HepG2 (cell line): ENCODE results near the gene RTL5. TPM values are rescaled to one million over a fixed set of nuclear protein-coding genes. Genes with fewer than 3 reads are reported as not detected.

ENCODE experiments used
- ATAC-seq: fragments of 200-7000 bp; cut with Tn5 transposase; 3 replicates; pipeline ENCODE4 v1.9.1; 2020; ENCODE audit warnings: mild to moderate bottlenecking, moderate library complexity
- BruUV-seq: library from RNA; stranded (reverse); fragments of 400-500 nt; replicated peaks from 2 replicates; lab custom pipeline; 2021; lab: Mats Ljungman, UMichigan
- CTCF ChIA-PET: fragments of 300-600 bp; formaldehyde crosslinking; extraction: SDS; loops from one replicate; lab custom pipeline; 2021; ENCODE audit warnings: low total read pairs, inconsistent platforms, low intra/inter-chr PET ratio; lab: Yijun Ruan, JAX
- POLR2A ChIA-PET: fragments of 350-600 bp; sonication (Branson Sonifier 250); formaldehyde crosslinking; loops from one replicate; lab custom pipeline; 2020; ENCODE audit warnings: antibody characterized with exemption, inconsistent platforms; lab: Yijun Ruan, JAX
- DNase-seq: peaks from one replicate; pipeline ENCODE4 v3.0.0-alpha.2; 2015; ENCODE audit warnings: low spot score
- FAIRE-seq: peaks from 3 replicates; lab custom pipeline; 2011; peaks lifted over from hg19 to GRCh38; lab: Jason Lieb, UNC
- H2AFZ ChIP-seq: one replicate; pipeline ENCODE4 v1.6.1; 2011; ENCODE audit warnings: low read length, inconsistent platforms
- H3K27ac ChIP-seq: fragments of 300-600 bp; 3 replicates; pipeline ENCODE4 v1.8.0; 2011; ENCODE audit warnings: mixed run types, mild to moderate bottlenecking, mixed read lengths, low read length, inconsistent platforms; ENCODE audit not compliant: insufficient read depth; ENCODE audit errors: extremely low read length
- H3K27me3 ChIP-seq, 2 experiments: fragments of 200-600 bp in 1 of 2; 2 replicates in 1 of 2; 3 replicates in 1 of 2; pipeline versions ENCODE4 v1.6.0 to v1.8.0; 2011; ENCODE audit warnings: low read length in 2 of 2, mild to moderate bottlenecking in 2 of 2, moderate library complexity in 2 of 2, inconsistent platforms in 1 of 2; ENCODE audit not compliant: insufficient read depth in 2 of 2, control insufficient read depth in 1 of 2
- H3K36me3 ChIP-seq, 2 experiments: fragments of 200-600 bp in 1 of 2; replicated peaks in 1 of 2; 2 replicates in 1 of 2; 3 replicates in 1 of 2; pipeline versions ENCODE4 v1.5.1 to v1.8.0; 2011; ENCODE audit warnings: low read length in 2 of 2, inconsistent platforms in 1 of 2; ENCODE audit not compliant: insufficient read depth in 2 of 2, control insufficient read depth in 1 of 2
- H3K4me1 ChIP-seq: 2 replicates; pipeline ENCODE4 v1.5.1; 2012; ENCODE audit warnings: low read length, inconsistent platforms; ENCODE audit not compliant: insufficient read depth
- H3K4me2 ChIP-seq: 2 replicates; pipeline ENCODE4 v1.6.0; 2011; ENCODE audit warnings: low read depth, low read length, inconsistent platforms
- H3K4me3 ChIP-seq, 3 experiments: fragments of 200-600 bp in 1 of 3; sonication (generic), shearing (Covaris generic) in 1 of 3; replicated peaks in 1 of 3; 2 replicates each; pipeline ENCODE4 v1.5.1; 2011 to 2016; ENCODE audit warnings: low read length in 3 of 3, inconsistent platforms in 2 of 3, low read depth in 2 of 3, mild to moderate bottlenecking in 2 of 3, control low read depth in 1 of 3, mixed read lengths in 1 of 3; ENCODE audit not compliant: insufficient read depth in 1 of 3
- H3K79me2 ChIP-seq: one replicate; pipeline ENCODE4 v1.6.1; 2011; ENCODE audit warnings: low read length, inconsistent platforms; ENCODE audit not compliant: insufficient read depth
- H3K9ac ChIP-seq: 2 replicates; pipeline ENCODE4 v1.6.0; 2011; ENCODE audit warnings: mild to moderate bottlenecking, low read depth, low read length, inconsistent platforms; ENCODE audit not compliant: insufficient read depth
- H3K9me3 ChIP-seq: 2 replicates; pipeline ENCODE4 v1.5.1; 2012; ENCODE audit warnings: mild to moderate bottlenecking, low read length
- H4K20me1 ChIP-seq: 2 replicates; pipeline ENCODE4 v1.6.0; 2011; ENCODE audit warnings: inconsistent platforms, mild to moderate bottlenecking, low read length, moderate library complexity; ENCODE audit not compliant: insufficient read depth
- AGO1 ChIP-seq: fragments of 200-400 bp; formaldehyde crosslinking; IDR thresholded peaks from 2 replicates; pipeline ENCODE4 v1.6.1; 2017; ENCODE audit warnings: mild to moderate bottlenecking, low read depth, low read length, moderate library complexity; ENCODE audit not compliant: poor library complexity, severe bottlenecking
- CENPT ChIP-seq: sonication (generic); formaldehyde crosslinking; IDR thresholded peaks from 2 replicates; pipeline ENCODE4 v1.8.0; 2022; ENCODE audit warnings: low read depth, mild to moderate bottlenecking, moderate library complexity, missing genetic modification reagents
- CHCHD3 ChIP-seq: sonication (generic); formaldehyde crosslinking; IDR thresholded peaks from 2 replicates; pipeline ENCODE4 v1.8.0; 2022; ENCODE audit warnings: mild to moderate bottlenecking, missing genetic modification reagents, moderate library complexity
- KAT7 ChIP-seq: IDR thresholded peaks from 2 replicates; pipeline ENCODE4 v1.6.1; 2018; ENCODE audit warnings: borderline replicate concordance, missing compliant biosample characterization
- PTBP1 ChIP-seq: fragments of 200-400 bp; formaldehyde crosslinking; IDR thresholded peaks from 2 replicates; pipeline ENCODE4 v1.6.1; 2018; ENCODE audit warnings: low read length, low read depth; ENCODE audit not compliant: poor library complexity, severe bottlenecking
- RAD21 ChIP-seq: fragments of 450-650 bp; formaldehyde crosslinking; IDR thresholded peaks from 2 replicates; pipeline ENCODE4 v1.5.0; 2020; ENCODE audit warnings: mild to moderate bottlenecking
- ZNF34 ChIP-seq: sonication (generic); formaldehyde crosslinking; IDR thresholded peaks from 2 replicates; pipeline ENCODE4 v1.4.0; 2020; ENCODE audit warnings: mild to moderate bottlenecking, missing genetic modification reagents, borderline replicate concordance
- ZNF589 ChIP-seq: sonication (generic); formaldehyde crosslinking; conservative IDR thresholded peaks from 2 replicates; pipeline ENCODE4 v1.8.0; 2022; ENCODE audit warnings: mild to moderate bottlenecking, moderate library complexity, missing genetic modification reagents
- WGBS: methylation state at CpG from one replicate; pipeline ENCODE4 v1.1.6; 2017; ENCODE audit warnings: low lambda C conversion rate; 5-methylcytosine and 5-hydroxymethylcytosine counted together
- in situ Hi-C: cut with HindIII; loops from 2 replicates; pipeline ENCODE4 v1.10.0; 2017; ENCODE audit warnings: low pct_unique_long_range_greater_than_20kb; ENCODE audit not compliant: extremely low pct_ligation_motif_present
- intact Hi-C: fragments of 100-400 bp; cut with micrococcal nuclease; formaldehyde crosslinking; loops from one replicate; pipeline ENCODE4 v1.10.0; 2022; ENCODE audit not compliant: unreplicated experiment
- polyA plus RNA-seq, 8 experiments: library from polyadenylated mRNA; depleted of rRNA in 3 of 8; stranded (reverse) in 7 of 8; unstranded in 1 of 8; fragments of >200 nt; fragmentation: Illumina TruSeq in 4 of 8; extraction: Trizol in 4 of 8; gene quantifications; 2 replicates each; pipeline versions ENCODE4 v1.2.1 to v1.2.3, GENCODE V29; 2011 to 2016; ENCODE audit warnings: low read depth in 4 of 8, missing spikeins in 1 of 8, mixed read lengths in 1 of 8; ENCODE audit not compliant: insufficient read depth in 1 of 8
- total RNA-seq, 5 experiments: library from RNA; depleted of rRNA; stranded (reverse); fragments of >200 nt; fragmentation: Illumina TruSeq; extraction: Trizol; gene quantifications; 2 replicates each; pipeline ENCODE4 v1.2.3, GENCODE V29; 2016; ENCODE audit warnings: low read depth in 1 of 5
- TF ChIP-seq, protein P1 (sequence below): sonication (generic); formaldehyde crosslinking; IDR thresholded peaks from 2 replicates; pipeline ENCODE4 v1.8.0; 2022; ENCODE audit warnings: missing genetic modification reagents, low read depth, mild to moderate bottlenecking, borderline replicate concordance
- TF ChIP-seq, protein P2 (sequence below): sonication (generic); formaldehyde crosslinking; IDR thresholded peaks from 2 replicates; pipeline ENCODE4 v1.4.0; 2020; ENCODE audit warnings: mild to moderate bottlenecking, missing genetic modification reagents, borderline replicate concordance
- TF ChIP-seq, protein P3 (sequence below): IDR thresholded peaks from 2 replicates; pipeline ENCODE4 v1.6.1; 2012; ENCODE audit warnings: low read length, improper control_type of control experiment

RTL5 gene
- total and polyA plus RNA-seq, 2 of the 13 experiments (the other 11 are each of a cell fraction or from before 2014, with no cell fraction given) = not detected

DNA sequence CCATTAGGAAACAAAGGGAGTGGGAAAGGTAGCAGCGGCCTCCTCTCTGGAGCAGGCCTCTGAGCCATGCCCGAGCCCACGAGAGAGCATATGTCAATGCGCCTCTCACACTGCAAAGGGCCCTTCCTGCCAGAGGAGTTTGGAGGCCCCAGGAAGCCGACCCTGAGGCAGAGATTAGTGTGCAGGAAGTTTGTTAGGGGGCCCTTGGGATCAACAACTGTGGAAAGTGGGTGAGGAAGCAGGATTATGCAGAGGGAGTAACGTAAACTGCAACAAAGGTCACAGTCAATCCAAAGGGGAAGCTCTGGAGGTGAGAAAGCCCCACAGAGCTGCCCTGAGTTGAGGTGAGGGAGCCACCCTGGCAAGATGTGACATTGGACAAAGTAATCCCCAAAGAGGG is 17.4 kb downstream of the RTL5 start:
- TF ChIP-seq, protein P1, sequence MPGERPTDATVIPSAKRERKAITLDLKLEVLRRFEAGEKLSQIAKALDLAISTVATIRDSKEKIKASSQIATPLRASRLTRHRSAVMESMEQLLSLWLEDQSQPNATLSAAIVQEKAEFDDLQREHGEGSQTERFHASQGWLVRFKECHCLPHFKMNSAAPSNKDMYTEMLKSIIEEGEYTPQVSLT (CRISPR knock-in tag) = no peak
- TF ChIP-seq CENPT (CRISPR knock-in tag) (no peak), AGO1 (no peak), ZNF34 (CRISPR knock-in tag) (no peak), KAT7 (CRISPR knock-in tag) (no peak), RAD21 (CRISPR knock-in tag) (no peak), ZNF589 (CRISPR knock-in tag) (no peak), PTBP1 (no peak), CHCHD3 (CRISPR knock-in tag) (no peak)
- TF ChIP-seq, protein P2, sequence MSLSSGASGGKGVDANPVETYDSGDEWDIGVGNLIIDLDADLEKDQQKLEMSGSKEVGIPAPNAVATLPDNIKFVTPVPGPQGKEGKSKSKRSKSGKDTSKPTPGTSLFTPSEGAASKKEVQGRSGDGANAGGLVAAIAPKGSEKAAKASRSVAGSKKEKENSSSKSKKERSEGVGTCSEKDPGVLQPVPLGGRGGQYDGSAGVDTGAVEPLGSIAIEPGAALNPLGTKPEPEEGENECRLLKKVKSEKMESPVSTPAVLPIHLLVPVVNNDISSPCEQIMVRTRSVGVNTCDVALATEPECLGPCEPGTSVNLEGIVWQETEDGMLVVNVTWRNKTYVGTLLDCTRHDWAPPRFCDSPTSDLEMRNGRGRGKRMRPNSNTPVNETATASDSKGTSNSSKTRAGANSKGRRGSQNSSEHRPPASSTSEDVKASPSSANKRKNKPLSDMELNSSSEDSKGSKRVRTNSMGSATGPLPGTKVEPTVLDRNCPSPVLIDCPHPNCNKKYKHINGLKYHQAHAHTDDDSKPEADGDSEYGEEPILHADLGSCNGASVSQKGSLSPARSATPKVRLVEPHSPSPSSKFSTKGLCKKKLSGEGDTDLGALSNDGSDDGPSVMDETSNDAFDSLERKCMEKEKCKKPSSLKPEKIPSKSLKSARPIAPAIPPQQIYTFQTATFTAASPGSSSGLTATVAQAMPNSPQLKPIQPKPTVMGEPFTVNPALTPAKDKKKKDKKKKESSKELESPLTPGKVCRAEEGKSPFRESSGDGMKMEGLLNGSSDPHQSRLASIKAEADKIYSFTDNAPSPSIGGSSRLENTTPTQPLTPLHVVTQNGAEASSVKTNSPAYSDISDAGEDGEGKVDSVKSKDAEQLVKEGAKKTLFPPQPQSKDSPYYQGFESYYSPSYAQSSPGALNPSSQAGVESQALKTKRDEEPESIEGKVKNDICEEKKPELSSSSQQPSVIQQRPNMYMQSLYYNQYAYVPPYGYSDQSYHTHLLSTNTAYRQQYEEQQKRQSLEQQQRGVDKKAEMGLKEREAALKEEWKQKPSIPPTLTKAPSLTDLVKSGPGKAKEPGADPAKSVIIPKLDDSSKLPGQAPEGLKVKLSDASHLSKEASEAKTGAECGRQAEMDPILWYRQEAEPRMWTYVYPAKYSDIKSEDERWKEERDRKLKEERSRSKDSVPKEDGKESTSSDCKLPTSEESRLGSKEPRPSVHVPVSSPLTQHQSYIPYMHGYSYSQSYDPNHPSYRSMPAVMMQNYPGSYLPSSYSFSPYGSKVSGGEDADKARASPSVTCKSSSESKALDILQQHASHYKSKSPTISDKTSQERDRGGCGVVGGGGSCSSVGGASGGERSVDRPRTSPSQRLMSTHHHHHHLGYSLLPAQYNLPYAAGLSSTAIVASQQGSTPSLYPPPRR (CRISPR knock-in tag) = no peak
- TF ChIP-seq, protein P3, sequence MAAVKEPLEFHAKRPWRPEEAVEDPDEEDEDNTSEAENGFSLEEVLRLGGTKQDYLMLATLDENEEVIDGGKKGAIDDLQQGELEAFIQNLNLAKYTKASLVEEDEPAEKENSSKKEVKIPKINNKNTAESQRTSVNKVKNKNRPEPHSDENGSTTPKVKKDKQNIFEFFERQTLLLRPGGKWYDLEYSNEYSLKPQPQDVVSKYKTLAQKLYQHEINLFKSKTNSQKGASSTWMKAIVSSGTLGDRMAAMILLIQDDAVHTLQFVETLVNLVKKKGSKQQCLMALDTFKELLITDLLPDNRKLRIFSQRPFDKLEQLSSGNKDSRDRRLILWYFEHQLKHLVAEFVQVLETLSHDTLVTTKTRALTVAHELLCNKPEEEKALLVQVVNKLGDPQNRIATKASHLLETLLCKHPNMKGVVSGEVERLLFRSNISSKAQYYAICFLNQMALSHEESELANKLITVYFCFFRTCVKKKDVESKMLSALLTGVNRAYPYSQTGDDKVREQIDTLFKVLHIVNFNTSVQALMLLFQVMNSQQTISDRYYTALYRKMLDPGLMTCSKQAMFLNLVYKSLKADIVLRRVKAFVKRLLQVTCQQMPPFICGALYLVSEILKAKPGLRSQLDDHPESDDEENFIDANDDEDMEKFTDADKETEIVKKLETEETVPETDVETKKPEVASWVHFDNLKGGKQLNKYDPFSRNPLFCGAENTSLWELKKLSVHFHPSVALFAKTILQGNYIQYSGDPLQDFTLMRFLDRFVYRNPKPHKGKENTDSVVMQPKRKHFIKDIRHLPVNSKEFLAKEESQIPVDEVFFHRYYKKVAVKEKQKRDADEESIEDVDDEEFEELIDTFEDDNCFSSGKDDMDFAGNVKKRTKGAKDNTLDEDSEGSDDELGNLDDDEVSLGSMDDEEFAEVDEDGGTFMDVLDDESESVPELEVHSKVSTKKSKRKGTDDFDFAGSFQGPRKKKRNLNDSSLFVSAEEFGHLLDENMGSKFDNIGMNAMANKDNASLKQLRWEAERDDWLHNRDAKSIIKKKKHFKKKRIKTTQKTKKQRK = no peak
- WGBS = 47% methylated on average over 4 of the region's 6 CpGs
- Histone ChIP-seq H4K20me1 (no peaks in the 10 kb centered on the region), H3K9ac (no peak overlapping the region), H3K79me2 (no peaks in the 10 kb centered on the region), H3K4me2 (no peak overlapping the region), H2AFZ (no peak overlapping the region), H3K27ac (no peak overlapping the region), H3K9me3 (no peaks in the 10 kb centered on the region), H3K4me3 (no peak overlapping the region), H3K27me3 (no peaks in the 10 kb centered on the region), H3K36me3 (no peaks in the 10 kb centered on the region), H3K4me1 (no peaks in the 10 kb centered on the region)
- BruUV-seq = no TSS peak
- DNase-seq (no peak), ATAC-seq (no peak), FAIRE-seq (no peak)
- CTCF ChIA-PET = no interaction called here
- POLR2A ChIA-PET = no interaction called here
- intact Hi-C loops (no loop called here), in situ Hi-C loops (no loop called here)
